SU-DHL-6 (cell line): ENCODE results near the gene FAM156A.
"Not testable (repeated sequence)": the region's sequence is repeated elsewhere in the genome, so short reads cannot be mapped to it uniquely, and the experiment has no call there.

Source experiments
- H2AFZ ChIP-seq: fragments of 200-600 bp; sonication (generic); 2 replicates; pipeline ENCODE4 v1.6.1; 2014; ENCODE audit warnings: low read depth, mild to moderate bottlenecking, moderate library complexity, mixed read lengths, antibody characterized with exemption, low read length; ENCODE audit not compliant: severe bottlenecking
- H3F3A ChIP-seq: fragments of 200-600 bp; shearing (Covaris generic); 2 replicates; pipeline ENCODE4 v1.6.0; 2016; ENCODE audit warnings: antibody characterized with exemption, mild to moderate bottlenecking; ENCODE audit not compliant: insufficient read depth
- H3K27ac ChIP-seq: fragments of 200-600 bp; sonication (generic); 2 replicates; pipeline ENCODE4 v1.5.1; 2016; ENCODE audit warnings: low read depth, mild to moderate bottlenecking, low read length, moderate library complexity, mixed read lengths
- H3K27me3 ChIP-seq: fragments of 200-600 bp; sonication (generic), shearing (Covaris generic); 2 replicates; pipeline ENCODE4 v1.6.0; 2014; ENCODE audit warnings: mild to moderate bottlenecking, low read length
- H3K36me3 ChIP-seq: fragments of 200-600 bp; sonication (generic); 2 replicates; pipeline ENCODE4 v1.6.1; 2014; ENCODE audit warnings: mild to moderate bottlenecking, low read length, mixed read lengths
- H3K4me2 ChIP-seq: fragments of 300-600, 200-600 bp; shearing (Covaris generic), sonication (generic); 2 replicates; pipeline ENCODE4 v1.6.0; 2014; ENCODE audit warnings: low read length, low read depth, mild to moderate bottlenecking; ENCODE audit not compliant: poor library complexity, severe bottlenecking
- H3K4me3 ChIP-seq: fragments of 200-600 bp; sonication (generic); 2 replicates; pipeline ENCODE4 v1.5.1; 2014; ENCODE audit warnings: antibody characterized with exemption, low read length, mild to moderate bottlenecking, mixed read lengths; ENCODE audit not compliant: insufficient read depth, poor library complexity, severe bottlenecking
- H3K79me2 ChIP-seq: fragments of 200-600 bp; sonication (generic); 2 replicates; pipeline ENCODE4 v1.6.1; 2014; ENCODE audit warnings: mild to moderate bottlenecking, low read length, moderate library complexity; ENCODE audit not compliant: insufficient read depth
- H3K9ac ChIP-seq: fragments of 200-600 bp; sonication (generic); 2 replicates; pipeline ENCODE4 v1.7.0; 2014; ENCODE audit warnings: mild to moderate bottlenecking, low read length
- H3K9me2 ChIP-seq: fragments of 200-600 bp; sonication (generic); replicated peaks from 2 replicates; pipeline ENCODE4 v1.6.1; 2014; ENCODE audit warnings: low read length; ENCODE audit not compliant: insufficient read depth
- H3K9me3 ChIP-seq: fragments of 200-600 bp; sonication (generic); 2 replicates; pipeline ENCODE4 v1.6.1; 2014; ENCODE audit warnings: low read length, mixed read lengths; ENCODE audit not compliant: insufficient read depth
- H4K20me1 ChIP-seq: fragments of 200-600 bp; sonication (generic); 2 replicates; pipeline ENCODE4 v1.6.1; 2014; ENCODE audit warnings: low read depth, mild to moderate bottlenecking, antibody characterized with exemption, low read length, moderate library complexity, mixed read lengths
- EZH2phosphoT487 ChIP-seq: fragments of 200-600 bp; sonication (generic), shearing (Covaris generic); conservative IDR thresholded peaks from 2 replicates; pipeline ENCODE4 v1.6.1; 2018; ENCODE audit warnings: mild to moderate bottlenecking, antibody characterized with exemption, low read length, moderate library complexity, mixed read lengths
- TF ChIP-seq, protein P1 (sequence below): fragments of 200-600 bp; sonication (generic); IDR thresholded peaks from one replicate; pipeline ENCODE4 v1.5.1; 2017; ENCODE audit warnings: antibody characterized with exemption, mild to moderate bottlenecking, low read length, moderate library complexity; ENCODE audit not compliant: insufficient read depth, poor library complexity, severe bottlenecking

Gene FAM156A

DNA sequence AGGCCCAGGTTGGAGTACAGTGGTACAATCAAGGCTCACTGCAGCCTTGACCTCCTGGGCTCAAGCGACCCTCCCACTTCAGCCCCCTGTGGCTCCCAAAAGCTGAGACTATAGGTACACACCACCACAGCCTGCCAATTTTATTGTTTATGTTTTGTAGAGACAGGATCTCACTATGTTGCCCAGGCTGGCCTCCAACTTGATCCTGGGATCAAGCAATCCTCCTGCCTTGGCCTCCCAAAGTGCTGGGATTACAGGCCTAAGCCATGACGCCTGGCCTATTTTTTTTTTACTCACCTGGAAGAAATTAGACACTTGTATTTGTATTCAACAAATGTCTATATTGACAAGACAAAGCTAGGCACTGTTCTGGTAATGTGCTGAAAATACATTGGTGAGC lies 25.1 kb downstream of the FAM156A start:
- TF ChIP-seq, protein P1, sequence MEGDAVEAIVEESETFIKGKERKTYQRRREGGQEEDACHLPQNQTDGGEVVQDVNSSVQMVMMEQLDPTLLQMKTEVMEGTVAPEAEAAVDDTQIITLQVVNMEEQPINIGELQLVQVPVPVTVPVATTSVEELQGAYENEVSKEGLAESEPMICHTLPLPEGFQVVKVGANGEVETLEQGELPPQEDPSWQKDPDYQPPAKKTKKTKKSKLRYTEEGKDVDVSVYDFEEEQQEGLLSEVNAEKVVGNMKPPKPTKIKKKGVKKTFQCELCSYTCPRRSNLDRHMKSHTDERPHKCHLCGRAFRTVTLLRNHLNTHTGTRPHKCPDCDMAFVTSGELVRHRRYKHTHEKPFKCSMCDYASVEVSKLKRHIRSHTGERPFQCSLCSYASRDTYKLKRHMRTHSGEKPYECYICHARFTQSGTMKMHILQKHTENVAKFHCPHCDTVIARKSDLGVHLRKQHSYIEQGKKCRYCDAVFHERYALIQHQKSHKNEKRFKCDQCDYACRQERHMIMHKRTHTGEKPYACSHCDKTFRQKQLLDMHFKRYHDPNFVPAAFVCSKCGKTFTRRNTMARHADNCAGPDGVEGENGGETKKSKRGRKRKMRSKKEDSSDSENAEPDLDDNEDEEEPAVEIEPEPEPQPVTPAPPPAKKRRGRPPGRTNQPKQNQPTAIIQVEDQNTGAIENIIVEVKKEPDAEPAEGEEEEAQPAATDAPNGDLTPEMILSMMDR: no peak
- TF ChIP-seq EZH2phosphoT487: no peak
- no peak overlapping the region for H3K9ac ChIP-seq
- H3F3A ChIP-seq: peaks cover 6% of the 10 kb centered on the region; the same call in 1 of the 2 replicates

DNA sequence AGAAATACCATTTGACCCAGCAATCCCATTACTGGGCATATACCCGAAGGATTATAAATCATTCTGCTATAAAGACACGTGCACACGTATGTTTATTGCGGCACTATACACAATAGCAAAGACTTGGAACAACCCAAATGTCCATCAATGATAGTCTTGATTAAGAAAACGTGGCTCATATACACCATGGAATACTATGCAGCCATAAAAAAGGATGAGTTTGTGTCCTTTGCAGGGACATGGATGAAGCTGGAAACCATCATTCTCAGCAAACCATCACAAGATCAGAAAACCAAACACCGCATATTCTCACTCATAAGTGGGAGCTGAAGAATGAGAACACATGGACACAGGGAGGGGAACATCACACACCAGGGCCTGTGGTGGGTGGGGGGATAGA lies 28.1 kb downstream of the FAM156A start:
- H3K27me3 ChIP-seq, H2AFZ ChIP-seq, H4K20me1 ChIP-seq: not testable (repeated sequence)

More for the DNA sequence above, 25.1 kb downstream of the FAM156A start:
- H3K36me3 ChIP-seq: no peaks in the 10 kb centered on the region
- no peak overlapping the region for H3K4me2 ChIP-seq
- no peaks in the 10 kb centered on the region for H3K79me2 ChIP-seq
- no peak overlapping the region for H2AFZ ChIP-seq
- H4K20me1 ChIP-seq: no peaks in the 10 kb centered on the region
- no peaks in the 10 kb centered on the region for H3K9me2 ChIP-seq
- no peaks in the 10 kb centered on the region for H3K9me3 ChIP-seq
- H3K27me3 ChIP-seq: no peaks in the 10 kb centered on the region
- no peak overlapping the region for H3K4me3 ChIP-seq
- H3K27ac ChIP-seq: peak overlapping the region; percentile 93; the same call in 1 of the 2 replicates

DNA sequence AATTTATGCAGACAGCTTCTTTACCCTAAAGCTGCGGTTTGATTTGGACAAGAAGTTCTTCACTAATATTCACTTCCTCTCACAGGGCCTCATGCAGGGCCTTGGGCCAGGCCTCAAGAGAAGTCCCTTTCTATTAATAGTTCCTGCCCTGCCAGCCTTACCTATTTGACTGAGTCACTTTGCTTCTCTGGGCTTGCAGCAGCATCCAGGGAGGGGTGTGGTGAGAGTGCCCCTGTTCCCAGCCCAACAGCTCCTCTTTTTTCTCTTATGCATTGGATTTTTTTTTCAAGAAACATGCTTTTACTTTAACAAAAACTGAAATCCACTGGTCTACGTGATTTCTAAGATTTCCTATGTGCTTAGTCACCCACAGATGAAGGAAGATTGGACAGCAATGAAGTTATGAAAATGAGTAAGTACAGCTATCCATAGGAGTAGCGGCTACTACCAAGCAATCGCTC lies 34.5 kb downstream of the FAM156A start:
- Histone ChIP-seq H2AFZ (peak overlapping the region; percentile 51), H3K9me3 (no peaks in the 10 kb centered on the region), H3K79me2 (no peaks in the 10 kb centered on the region), H3K36me3 (no peaks in the 10 kb centered on the region), H3F3A (peaks cover 16% of the 10 kb centered on the region; the same call in 1 of the 2 replicates), H3K4me2 (peak overlapping the region; percentile 83), H3K4me3 (peak overlapping the region; percentile 44), H3K9ac (peak overlapping the region; percentile 49), H4K20me1 (no peaks in the 10 kb centered on the region), H3K27ac (peak overlapping the region; percentile 82), H3K9me2 (no peaks in the 10 kb centered on the region), H3K27me3 (no peaks in the 10 kb centered on the region)
- no peak for TF ChIP-seq EZH2phosphoT487
- TF ChIP-seq, protein P1: no peak

More for the DNA sequence above, 28.1 kb downstream of the FAM156A start:
- H3K4me2 ChIP-seq, H3K27ac ChIP-seq, H3F3A ChIP-seq, H3K79me2 ChIP-seq, H3K9me3 ChIP-seq, H3K4me3 ChIP-seq, H3K9ac ChIP-seq, H3K36me3 ChIP-seq, H3K9me2 ChIP-seq: not testable (repeated sequence)

DNA sequence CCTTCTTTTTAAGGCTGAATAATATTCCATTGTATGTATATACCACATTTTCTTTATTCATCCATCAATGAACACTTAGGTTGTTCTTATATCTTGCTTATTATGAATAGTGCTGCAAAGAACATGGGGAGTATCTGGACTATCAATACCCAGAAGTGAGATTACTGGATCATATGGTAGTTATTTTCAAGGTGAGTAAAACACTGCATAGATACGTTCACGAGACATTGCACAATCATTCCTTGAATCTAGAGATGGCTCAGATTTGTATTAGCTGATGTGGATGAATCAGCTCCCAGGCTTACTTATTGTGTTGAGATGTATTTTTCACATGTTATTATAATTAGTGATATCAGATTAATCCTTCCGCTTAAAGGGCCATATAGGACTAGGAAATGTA lies 43.6 kb downstream of the FAM156A start:
- not testable (repeated sequence) for H3K36me3 ChIP-seq

DNA sequence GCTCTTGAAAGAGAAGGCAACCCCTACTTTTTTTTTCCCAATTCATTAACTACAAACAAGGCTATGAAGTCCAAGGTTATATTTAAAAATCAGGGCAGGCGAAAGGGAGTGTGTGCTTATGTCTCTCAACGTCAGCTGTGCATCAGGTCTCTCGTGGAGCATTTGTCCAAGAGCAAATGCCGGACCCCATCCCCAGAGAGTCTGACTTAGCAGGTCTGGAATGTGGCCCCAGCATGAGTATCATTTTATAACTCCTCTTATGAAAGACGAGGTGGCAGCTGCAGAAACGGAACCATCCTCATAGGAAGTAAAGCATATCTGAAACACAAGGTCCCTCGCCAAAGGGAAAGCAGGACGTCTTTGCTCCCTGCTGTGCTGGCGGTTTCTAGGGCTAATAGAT lies 44.6 kb downstream of the FAM156A start:
- H3F3A ChIP-seq, H4K20me1 ChIP-seq, H3K27ac ChIP-seq, H3K9me2 ChIP-seq, H3K9ac ChIP-seq, H3K36me3 ChIP-seq, H3K4me2 ChIP-seq, H2AFZ ChIP-seq, H3K9me3 ChIP-seq, H3K79me2 ChIP-seq, H3K4me3 ChIP-seq, H3K27me3 ChIP-seq: not testable (repeated sequence)

More for the DNA sequence above, 43.6 kb downstream of the FAM156A start:
- not testable (repeated sequence) for H3K79me2 ChIP-seq, H3K9me2 ChIP-seq, H3K9ac ChIP-seq, H3K27me3 ChIP-seq, H3K27ac ChIP-seq, H2AFZ ChIP-seq, H4K20me1 ChIP-seq, H3K4me3 ChIP-seq, H3K4me2 ChIP-seq, H3K9me3 ChIP-seq, H3F3A ChIP-seq

DNA sequence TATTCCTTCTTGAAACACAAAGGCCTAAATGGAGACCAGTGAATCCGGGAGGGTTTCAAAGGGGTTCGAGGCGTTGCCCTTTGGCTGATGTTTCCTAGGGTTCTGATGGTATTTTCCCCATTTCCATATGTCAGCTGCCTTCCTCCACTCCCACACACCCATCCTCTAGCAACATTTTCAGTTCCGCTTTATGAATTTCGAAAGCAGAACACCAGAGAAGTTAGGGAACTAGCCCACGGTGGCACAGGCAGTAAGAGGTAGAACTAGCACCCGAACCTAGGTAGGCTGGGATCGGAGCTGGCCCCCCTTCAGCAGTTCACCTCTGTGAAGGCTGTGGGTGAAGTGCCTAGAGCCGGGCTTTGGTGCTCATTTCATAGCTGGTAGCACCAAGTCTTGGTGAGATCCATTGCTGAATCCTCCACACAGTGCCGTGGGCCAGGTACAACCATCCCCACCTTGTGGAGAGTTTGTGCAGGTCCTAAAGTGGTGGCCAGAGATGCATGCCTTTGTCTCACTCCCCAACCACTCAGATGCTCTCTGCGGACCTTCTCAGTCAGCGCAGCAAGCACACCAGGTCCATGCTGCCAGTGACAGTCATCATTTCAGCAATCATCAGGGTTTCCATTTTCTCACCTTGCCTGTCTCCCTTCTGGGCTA lies 48.9 kb downstream of the FAM156A start:
- not testable (repeated sequence) for H3K9ac ChIP-seq

More for the DNA sequence above, 48.9 kb downstream of the FAM156A start:
- not testable (repeated sequence) for H3K27me3 ChIP-seq, H3K36me3 ChIP-seq, H3K9me3 ChIP-seq, H3K9me2 ChIP-seq, H3K4me2 ChIP-seq, H3K27ac ChIP-seq, H4K20me1 ChIP-seq, H2AFZ ChIP-seq, H3F3A ChIP-seq, H3K79me2 ChIP-seq, H3K4me3 ChIP-seq
